Stimulated activated CD4-positive, alpha-beta T cell treated with anti-CD3 and anti-CD28 coated beads, Interleukin-1b, Interleukin-23, amount 100 ng/mL, for 4 hours (primary cell): ENCODE results near the gene ERMARD.

Experiments used
- DNase-seq, 2 donors: peaks; one replicate each; pipeline ENCODE4 v3.0.0-alpha.2; 2020; ENCODE audit warnings: low read depth in 2 of 2

ERMARD gene

GRCh38 chr6:169824848-169825557, 73.6 kb downstream of the ERMARD start:
- no peak for DNase-seq

- no peak for DNase-seq
These were observed 74.3 kb downstream of the ERMARD start for GRCh38 chr6:169825558-169826225.

- no peak for DNase-seq
These were observed 75.3 kb downstream of the ERMARD start for GRCh38 chr6:169826697-169827096.

GRCh38 chr6:169827290-169827717, 75.9 kb downstream of the ERMARD start:
- DNase-seq, result no peak

- DNase-seq, result no peak
These were observed 76.8 kb downstream of the ERMARD start for GRCh38 chr6:169828176-169828575.

GRCh38 chr6:169829786-169830185, 78.4 kb downstream of the ERMARD start:
- no peak for DNase-seq

GRCh38 chr6:169830876-169831275, 79.5 kb downstream of the ERMARD start:
- no peak for DNase-seq
